Stimulated activated CD4-positive, alpha-beta T cell treated with anti-CD3 and anti-CD28 coated beads, Interleukin-1b, Interleukin-23, amount 100 ng/mL, for 48 hours (primary cell): Measurements from ENCODE around the gene PGBD5.

Experiments
- DNase-seq: peaks from one replicate; pipeline ENCODE4 v3.0.0-alpha.2; 2020

Gene PGBD5

DNA sequence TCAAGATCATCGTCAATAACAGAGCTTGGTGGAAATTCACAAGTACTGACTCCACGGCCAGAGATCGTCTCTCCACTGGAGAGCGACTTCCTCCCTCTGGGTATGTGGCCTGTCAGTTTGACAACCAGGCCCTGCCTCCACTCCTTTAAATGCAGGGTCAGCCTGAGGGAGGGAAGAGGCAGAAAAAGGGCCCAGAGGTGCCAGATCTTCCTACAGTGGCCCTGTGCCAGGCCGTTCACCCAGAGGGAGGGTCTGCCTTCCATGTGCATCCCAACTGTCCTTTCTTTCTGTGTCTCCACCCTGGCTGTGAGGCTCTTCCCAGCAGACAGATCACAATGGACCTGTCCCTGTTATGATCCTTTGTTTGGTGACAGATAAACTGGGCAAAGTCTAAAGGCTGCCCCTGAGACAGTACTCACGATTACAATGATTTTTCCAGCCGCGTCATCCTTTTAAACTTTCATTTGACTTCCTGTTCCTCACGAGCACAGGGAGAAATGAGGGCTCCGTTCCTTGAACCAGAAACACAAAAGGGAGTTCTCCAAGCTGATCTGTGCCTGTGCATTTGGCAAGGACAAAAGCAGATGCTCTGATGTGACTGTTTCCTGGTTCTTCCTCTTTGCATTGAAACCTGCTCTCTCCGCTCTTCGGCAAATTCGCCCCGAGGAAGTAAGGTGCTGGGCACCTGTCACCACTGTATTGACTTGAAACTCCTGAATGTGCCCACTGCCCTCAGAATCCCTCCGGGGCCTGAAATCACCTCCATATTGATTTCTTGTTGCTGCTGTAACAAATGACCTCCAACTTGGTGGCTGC, 126.7 kb downstream of the PGBD5 start:
- no peak for DNase-seq

DNA sequence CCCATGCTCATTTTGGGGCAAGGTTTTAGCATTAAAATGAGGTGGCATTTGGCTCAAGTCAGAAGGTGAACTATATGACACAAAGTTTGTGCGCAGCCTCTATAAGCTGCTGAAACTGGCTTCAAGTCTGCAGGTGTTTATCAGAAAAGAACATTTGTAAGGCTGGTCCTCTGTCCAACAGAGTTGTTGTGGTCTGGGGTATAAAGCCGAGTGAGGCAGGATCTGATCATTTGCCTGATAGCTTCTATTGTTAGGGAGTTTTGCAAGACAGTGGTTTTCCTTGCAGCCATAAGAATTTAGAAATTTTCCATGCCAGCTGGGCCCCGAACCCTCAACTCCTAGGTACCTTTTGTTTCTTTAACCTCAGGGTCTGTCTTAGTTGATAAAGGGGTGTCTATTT, 130.8 kb downstream of the PGBD5 start:
- no peak for DNase-seq

DNA sequence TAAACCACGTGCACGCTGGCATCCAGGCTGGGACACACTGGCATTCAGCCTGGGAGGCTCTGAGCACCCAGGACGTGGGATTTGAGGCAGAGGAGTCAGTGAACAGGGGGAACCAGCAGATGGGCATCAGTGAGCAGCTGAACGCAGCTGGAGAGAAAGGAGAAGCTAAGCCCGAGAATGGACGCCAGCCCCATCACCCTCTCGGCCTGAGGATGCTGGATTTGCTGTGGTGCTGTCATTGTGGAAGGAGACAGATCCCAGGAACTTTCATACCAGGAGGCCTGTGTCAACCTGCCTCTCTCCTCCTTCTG, 132.8 kb downstream of the PGBD5 start:
- no peak for DNase-seq

DNA sequence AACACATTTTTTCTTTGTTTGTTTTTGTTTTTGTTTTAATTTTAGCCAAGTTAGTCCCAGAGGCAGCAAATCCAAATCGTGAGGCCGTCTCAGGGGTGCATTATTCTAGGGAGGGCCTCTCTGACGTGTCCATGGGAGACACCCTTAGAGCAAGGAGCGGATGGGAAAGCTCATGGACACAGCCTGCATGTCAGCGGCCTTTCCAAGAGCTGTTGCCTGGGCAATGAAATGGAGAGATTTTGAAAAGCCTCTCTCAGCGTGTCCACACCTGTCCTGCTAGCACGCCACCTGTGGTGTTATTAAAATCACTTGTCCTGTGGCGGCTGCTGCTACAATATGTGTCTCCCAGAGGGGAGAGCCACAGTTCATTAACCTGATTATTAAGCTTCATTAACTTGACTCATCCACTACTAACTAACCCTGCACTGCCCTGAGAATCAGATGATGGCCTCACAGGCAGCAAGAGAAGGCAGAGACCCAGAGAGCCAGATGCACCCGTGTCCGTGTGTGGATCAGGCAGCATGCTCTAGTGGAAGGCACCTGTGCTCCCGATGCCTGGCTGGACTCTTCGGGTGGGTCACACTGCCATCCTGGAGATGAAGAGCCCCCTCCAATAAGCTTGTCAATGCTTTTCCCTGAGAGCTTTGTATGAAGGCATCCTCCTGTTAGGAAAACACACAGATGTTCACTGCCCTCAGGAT, 133.3 kb downstream of the PGBD5 start:
- DNase-seq, result no peak

DNA sequence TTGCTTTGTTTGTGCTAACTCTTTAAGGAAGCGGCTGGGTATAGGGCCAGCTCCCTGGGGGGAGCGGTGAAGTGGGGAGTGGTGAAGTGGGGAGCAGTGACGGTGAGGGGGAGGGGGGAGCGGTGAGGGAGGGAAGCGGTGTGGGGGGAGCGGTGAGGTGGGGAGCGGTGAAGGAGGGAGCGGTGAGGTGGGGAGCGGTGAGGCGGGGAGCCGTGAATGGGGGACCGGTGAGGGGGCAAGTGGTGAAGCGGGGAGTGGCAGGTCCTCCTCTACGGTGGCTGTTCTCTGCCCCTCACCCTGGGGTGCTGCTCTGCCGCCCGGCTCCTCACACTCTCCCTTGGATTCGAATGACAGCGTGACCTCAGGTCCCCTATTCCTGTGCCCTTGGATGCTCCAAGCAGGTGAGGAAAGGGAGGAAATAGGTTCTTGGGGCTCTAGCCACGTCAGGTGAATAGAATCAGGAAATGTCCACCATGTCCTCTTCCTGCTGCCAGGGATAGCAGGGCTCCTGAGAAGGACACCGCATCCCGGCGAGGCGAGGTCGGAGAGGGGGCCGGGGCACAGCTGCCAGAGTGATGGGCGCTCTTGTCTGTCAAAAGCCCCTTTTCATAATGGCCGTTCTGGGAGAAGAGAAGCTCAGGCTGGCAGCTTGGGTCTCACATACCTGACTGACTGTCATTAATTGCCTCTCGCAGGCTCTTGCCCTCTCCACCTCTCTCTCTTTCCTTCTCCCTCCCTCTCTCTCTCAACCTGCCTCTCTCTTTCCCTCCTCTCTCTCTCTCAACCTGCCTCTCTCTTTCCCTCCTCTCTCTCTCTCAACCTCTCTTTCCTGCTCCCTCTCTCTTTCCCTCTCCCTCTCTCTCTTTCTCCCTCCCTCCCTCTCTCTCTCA, 134.2 kb downstream of the PGBD5 start:
- DNase-seq, result no peak

DNA sequence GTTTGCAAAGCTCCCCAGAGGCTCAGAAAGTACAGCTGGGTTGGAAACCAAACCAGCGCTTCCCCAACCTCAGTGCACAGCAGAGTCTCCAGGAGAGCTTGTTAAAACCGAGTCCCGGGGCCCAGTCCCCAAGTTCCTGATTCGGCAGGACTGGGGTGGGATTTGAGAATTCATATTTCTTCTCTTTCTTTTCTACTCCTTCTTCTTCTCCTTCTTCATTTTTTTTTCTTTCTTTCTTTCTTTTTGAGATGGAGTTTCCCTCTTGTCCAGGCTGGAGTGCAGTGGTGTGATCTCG, 136.8 kb downstream of the PGBD5 start:
- no peak for DNase-seq

DNA sequence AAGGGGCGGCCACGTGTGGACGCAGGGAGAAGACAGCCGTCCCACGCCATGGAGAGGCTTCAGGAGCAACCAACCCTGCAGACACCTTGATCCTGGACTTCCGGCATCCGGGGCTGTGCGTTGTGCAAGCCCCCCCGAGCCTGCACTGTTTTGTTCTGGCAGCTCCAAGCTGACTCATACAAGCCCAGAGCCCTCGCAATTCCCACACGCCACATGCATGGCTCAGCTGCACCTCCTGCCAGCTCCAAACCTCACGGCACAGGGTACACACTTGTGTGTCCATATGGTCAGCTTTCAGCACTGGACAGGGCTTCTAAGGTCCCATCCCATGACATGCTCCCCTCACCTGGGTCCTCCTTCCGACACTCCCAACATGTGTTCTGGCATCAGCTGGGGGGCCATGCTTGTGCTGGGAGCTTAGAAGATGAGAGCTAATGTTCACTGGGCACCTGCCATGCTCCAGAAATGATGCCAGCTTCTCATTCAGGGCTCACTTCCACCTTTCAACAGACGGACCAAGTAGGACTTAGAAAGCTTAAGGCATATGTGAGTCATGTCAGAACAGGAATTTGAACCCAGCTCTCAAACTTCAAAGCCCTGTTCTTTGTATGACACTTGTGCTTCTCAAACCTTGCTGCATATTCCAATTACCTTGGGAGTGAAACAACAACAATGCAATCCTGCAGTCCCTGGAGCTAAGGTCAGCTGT, 137.3 kb downstream of the PGBD5 start:
- DNase-seq, result no peak

DNA sequence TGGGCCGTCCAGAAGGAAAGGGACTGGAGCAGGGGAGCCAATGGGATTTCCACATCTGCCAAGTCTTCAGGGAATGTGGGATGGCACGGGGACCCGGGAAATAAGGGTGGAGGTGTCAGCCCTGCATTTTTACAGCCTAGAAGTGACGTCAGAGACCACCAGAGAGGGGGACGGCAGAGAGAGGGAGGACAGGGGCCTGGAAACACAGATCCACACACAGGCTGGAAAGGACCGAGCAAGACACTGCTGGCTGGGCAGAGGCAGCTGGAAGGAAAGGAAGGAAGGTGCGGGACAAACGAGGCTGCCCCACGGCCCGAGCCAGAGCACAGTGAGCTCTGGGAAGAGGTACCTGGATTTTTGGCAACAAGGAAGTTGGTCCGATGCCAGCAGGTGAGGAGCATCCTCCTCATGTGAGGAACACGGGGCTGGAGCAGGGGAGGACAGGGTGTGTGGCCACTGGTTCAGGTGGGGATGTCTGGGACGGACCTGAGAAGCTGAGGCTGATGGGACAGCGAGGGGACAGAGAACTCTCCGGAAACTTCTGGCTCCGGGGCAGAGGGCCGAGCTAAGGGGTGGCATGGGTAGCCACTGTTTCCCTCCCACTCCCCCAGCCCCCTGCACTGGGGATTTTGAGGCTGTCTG, 138.3 kb downstream of the PGBD5 start:
- DNase-seq, result no peak

DNA sequence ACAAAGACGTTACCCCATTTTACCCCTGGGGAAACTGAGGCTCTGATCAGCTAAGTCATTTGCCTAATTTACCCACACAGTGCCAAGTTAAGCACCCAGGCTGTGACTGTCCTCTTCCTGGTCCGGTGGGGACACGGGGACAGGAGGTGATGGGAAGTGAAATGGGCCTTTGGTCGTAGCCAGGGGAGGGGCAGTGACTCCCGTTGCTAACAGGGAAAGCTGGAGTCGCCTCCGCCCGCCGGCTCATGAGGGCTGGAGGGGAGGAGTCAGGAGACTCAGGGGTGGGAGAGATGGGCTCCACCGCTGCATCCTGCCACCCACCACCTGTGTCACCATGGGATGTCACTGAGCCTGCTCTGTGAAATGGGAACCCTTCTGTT, 139.3 kb downstream of the PGBD5 start:
- DNase-seq, result no peak

DNA sequence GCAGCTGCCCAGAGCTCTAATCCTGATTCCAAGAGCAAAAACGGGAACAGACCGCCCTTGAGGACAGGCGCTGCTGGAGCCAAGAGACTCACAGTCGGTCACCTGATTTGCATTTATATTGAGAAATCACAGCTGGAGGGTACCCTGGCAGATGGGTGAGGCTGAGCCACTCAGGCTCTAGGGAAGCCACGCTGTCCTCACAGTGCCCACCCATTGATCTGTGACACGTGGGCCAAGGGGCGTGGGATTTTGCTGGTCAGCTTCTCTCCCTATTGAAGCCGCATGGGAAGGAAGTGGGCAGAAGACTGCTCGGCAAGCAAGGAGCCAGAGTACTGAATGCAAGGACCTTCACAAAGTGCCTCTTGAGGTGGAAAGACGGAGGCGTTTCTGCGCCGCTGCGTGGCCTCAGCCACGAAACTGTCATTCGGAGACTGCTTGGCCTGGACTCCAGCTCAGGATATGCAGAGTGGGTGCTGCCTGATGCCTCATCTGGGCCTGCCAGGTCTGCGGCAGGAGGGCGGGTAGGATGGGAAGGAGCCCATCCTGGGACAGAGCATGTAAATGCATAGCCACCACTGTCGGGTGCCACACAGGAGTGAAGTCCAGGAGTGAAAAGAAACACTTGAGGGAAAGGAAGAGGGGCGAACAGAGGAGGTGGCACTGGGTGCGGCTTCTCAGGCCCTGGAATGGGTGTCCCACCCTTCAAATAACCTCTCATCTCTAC, 139.8 kb downstream of the PGBD5 start:
- DNase-seq, result no peak

DNA sequence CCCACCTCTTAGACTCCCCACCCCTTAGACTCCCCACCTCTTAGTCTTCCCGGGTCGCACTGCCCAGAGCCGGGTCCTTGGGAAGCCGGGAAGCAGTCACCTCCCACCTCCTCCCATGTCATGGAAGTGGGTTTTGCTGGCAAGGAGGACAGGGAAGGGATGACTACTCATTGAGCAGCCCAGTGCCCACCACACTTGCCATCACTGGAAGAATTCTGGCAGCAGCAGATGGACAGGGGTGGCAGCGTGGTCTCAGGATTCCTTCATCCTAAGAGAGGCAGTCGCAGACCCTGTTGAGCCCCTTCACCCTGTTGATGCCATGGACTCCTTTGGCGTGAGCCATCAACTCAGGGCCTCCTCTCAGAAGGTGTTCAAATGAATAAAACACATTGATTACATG, 140.8 kb downstream of the PGBD5 start:
- DNase-seq, result no peak

DNA sequence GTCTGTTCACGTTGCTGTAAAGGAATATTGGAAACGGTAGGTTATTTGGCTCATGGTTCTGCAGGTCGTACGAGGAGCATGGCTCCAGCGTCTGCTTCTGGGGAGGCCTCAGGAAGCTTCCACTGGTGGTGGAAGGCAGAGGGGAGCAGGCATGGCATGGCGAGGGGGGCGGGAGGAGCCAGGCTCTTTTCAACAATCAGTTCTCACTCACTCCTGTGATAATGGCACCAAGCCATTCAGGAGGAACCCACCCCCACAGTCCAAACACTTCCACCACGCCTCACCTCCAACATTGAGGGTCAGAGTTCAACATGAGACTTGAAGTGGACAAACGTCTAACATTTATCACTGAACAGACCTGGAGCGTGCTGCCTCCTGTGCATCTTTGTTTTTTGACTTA, 141.2 kb downstream of the PGBD5 start:
- no peak for DNase-seq

DNA sequence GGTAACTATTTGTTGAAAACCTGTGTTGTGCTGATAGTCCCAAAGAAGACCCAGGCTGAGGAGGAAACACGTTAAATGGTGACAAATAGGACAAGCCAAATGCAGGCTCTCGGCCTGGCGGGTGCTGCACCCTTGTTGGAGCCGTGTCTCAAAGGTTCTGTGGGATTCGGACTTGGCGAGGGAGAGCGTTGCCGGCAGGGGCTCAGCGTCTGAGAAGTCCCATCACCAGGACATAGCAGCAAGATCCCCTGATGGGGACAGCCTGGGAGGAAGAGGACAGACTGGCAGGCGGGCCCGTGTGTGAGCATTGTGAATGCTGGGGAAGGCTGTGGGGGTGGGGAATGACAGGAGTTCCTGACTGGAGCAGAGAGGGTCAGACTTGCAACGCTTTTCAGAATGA, 142.5 kb downstream of the PGBD5 start:
- DNase-seq, result no peak

DNA sequence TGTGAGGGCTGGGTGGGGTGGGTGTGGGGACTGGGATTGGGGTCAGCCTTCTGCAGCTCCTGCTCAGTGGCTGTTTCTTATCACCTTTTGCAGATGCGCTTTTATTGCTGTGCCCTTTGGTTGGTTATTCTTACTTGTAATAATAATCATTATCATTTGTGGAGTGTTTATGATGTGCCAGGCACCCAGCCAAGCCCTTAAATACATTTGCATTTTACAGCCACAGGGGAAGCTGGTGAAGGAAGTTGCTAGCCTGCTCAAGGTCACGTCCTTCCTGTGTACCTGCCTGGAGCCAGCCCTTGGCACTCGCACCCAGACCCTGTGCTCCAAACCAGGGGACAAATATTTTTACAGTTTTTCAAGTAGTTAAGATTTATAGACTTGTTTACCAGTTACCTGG, 144.0 kb downstream of the PGBD5 start:
- no peak for DNase-seq

DNA sequence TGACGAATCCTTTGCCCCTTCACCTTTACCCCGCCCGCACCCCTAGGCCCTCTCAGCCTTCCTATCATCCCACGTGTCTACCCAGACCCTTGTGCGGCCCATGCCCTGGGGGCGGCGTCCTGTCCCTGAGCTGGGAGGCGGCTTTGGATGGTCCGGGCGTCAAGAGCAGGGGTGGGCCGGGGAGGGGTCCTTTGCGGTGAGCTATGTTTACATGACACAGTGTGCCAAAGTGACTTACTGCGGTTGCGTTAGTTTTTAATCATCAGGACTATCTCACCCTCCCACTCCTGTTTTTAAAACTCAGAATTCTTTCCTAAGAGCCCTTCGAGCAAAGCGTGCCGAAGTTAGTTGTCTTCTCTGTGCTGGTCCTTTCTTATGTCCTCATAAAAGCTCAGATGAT, 144.6 kb downstream of the PGBD5 start:
- no peak for DNase-seq

DNA sequence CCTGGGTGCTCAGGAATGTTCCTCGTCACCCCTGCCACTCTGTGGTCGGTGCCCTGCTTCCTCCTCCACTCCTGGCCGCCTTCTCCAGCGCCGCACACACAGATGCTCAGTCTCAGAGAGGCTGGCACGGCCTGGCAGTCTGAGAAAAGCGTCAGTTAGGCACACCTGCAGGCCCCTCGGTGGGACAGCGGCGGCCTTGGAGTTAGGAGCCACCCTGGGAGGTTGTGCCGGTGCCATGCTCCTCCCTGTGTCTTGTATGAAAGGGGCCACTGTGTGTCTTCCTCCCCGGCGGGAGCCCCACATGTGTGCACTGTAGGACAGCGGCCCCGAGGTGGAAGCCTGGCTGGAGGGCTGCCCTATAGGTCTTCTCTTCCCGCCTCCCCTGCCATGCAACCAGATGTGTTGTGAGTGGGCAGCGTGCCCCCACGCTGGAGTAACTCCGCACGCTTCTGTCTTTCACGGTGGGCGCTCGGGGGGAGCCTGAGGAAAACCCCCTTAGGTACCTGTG, 145.2 kb downstream of the PGBD5 start:
- DNase-seq, result no peak

DNA sequence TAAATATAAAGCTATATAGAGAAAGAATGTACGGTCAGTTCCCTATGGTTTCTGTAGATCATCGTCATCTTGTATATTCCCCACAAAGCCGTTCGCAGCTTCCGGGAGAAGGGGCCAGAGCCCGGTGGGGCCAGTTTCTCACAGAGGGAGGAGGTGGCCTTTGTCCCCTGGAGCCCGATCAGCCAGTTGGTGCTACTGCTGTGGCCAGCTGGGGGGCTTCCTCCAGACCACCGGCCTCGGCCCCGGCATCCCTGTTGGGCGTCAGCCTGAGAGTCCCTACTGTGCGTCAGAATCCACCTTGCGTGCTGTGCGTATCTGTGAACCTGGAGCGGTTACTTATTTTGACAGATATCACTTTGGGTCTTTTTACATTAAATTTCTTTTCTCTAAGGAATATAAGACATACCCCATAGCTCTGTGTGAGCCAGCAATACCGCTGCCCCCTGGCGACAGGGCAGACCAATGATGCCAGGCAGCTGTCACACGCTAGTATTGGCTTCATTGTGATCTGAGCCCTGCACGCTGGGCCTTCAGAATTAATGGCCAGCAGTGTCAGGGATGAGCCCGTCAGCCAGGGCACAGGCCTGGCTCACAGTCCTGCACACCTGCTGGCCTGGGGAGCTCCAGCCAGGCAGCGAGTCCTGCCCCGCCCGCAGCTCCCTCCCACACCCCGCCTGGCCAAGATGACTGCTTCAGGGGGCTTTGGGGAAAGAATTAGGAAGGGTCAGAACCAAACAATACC, 145.9 kb downstream of the PGBD5 start:
- DNase-seq, result no peak

DNA sequence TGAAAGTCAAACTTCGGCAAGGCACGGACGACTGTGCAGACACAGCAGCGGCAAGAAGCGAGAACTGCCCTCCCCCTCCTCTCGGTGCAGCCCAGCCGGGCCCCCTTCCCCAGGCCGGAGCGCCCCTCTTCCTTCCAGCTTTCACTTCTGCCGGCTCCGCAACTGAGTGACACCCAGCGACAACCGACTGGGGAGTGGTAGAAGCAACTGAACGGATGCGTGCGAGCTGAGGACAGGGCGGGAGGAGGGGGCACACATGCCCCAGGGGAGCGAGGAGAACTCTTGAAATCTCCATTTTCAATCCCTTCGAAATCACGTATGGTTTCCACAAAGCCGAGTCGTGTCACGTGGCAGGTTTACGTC, 146.6 kb downstream of the PGBD5 start:
- no peak for DNase-seq

DNA sequence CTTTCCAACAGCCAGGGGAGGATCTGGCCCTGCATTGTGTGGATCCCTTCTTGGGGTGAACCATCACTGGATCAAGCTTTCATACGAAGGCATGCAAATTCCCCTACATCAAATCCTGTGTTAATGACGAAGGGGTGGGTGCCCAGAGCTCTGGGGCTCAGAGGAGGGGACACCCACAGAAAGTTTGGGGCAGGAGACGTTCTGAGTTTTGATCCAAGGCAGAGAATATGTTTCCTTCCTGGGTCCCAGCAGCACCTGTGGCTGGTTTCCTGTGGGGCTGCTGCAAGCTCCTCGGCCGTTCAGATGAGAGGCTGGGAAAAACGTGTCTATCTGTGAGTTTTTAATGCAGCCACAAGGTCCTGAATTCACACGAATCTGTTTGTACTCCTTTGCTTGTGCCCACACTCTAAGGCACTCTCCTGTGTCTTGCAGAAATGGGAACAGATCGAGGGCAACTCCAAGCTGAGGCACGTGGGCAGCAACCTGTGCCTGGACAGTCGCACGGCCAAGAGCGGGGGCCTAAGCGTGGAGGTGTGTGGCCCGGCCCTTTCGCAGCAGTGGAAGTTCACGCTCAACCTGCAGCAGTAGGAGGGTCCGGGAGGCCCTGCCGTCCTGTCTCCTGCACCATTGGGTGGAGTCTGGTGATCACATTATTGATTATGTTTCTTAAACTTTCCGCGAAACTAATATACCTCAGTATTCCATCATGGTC, 147.1 kb downstream of the PGBD5 start:
- DNase-seq, result no peak

DNA sequence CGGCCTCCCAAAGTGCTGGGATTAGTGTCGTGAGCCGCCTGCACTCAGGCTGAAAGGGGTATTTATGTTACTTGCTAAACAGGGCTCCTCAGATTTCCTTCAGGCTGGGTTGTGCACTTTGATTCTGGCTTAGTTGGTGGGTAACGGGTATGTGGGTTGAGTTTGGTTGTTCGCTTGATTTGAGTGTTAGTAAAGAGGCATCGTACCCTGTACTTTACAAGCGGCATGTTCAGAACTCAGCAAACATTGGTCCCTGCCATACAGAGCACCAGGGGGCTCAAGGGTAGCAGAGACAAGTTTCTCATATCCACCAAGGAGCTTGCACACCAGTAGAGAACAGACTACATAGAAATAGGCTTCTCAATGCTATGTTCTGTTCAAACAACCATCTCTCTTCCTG, 147.8 kb downstream of the PGBD5 start:
- DNase-seq, result no peak
